ENCODE data around the gene SPSB4.
A peak's percentile ranks its signal among the peaks of the same experiment; 100 is the strongest.
"Not testable (repeated sequence)": the region's sequence is repeated elsewhere in the genome, so short reads cannot be mapped to it uniquely, and the experiment has no call there.

SPSB4 gene

DNA sequence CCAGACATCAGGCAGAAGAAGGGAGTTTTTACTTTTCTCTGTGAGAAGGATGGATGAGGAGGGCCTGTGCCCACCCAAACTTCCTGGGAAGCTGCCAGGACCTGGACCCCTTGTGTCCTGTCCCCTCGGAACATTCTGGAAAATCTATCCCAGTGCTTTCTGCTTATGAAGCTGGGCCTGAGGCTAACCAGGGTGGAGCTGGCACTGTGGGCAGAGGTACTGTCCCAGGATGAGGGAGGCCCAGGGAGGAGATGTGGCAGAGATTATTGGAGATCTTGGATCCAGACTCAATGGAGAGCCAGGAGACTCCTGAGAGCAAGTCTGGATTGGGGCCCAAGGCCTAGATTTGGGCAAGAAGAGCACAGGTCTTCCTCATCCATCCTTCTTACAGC lies 44.4 kb downstream of the SPSB4 start:
- no peak for DNase-seq (ENCODE audit: low read depth in 3 of 3)

GRCh38 chr3:141096164-141096563 lies 45.0 kb downstream of the SPSB4 start:
- no peak for DNase-seq (ENCODE audit: low read depth in 3 of 3)

GRCh38 chr3:141096981-141097380 lies 45.8 kb downstream of the SPSB4 start:
- DNase-seq (ENCODE audit: low read depth in 3 of 3), result no peak

DNA sequence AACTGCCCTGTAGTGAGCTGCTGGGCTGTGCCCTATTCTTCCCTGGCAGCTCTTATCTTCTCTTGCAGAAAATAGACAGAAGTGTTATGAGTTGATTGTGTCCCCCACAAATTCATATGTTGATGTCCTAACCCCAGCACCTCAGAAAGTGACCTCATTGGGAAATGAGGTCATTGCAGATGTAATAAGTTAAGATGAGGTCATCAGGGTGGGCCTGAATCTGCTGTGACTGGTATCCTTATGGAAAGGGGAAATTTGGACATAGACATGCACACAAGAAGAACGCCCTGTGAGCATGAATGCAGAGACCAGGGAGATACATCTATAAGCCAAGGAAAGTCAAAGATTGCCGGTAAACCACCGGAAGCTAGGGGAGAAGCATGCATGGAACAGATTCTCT lies 49.0 kb downstream of the SPSB4 start:
- no peak for DNase-seq (ENCODE audit: low read depth in 3 of 3)

GRCh38 chr3:141100531-141101320 lies 49.6 kb downstream of the SPSB4 start:
- no peak for DNase-seq (ENCODE audit: low read depth in 3 of 3)

GRCh38 chr3:141102372-141102771 lies 51.2 kb downstream of the SPSB4 start:
- DNase-seq (ENCODE audit: low read depth in 3 of 3), result no peak

DNA sequence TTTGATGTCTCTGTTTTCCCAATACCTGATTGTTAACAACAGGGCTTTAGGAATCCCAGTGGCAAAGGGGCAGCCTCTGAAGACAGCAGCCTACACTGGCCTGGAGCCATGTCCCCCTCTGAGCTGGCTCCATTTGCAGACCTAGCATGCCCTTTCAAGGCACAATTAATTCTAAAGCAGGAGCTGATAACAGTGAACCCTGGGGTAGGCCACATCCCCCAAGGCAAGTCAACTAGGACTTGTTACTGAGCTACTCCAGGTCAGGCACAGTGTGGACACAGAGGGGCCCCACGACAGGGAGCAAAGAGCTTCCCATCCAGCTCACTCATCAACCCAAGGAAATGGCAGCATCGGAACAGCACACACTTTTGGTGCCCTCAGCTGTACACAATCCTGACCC lies 51.9 kb downstream of the SPSB4 start:
- DNase-seq (ENCODE audit: low read depth in 3 of 3), result no peak

GRCh38 chr3:141103503-141103902 lies 52.4 kb downstream of the SPSB4 start:
- DNase-seq (ENCODE audit: low read depth in 3 of 3), result no peak

GRCh38 chr3:141104151-141104821 lies 53.1 kb downstream of the SPSB4 start:
- DNase-seq (ENCODE audit: low read depth in 3 of 3), result no peak

GRCh38 chr3:141105828-141106628 lies 54.9 kb downstream of the SPSB4 start:
- DNase-seq (ENCODE audit: low read depth in 3 of 3), result peak; percentile 10 to 63 (median 37)

DNA sequence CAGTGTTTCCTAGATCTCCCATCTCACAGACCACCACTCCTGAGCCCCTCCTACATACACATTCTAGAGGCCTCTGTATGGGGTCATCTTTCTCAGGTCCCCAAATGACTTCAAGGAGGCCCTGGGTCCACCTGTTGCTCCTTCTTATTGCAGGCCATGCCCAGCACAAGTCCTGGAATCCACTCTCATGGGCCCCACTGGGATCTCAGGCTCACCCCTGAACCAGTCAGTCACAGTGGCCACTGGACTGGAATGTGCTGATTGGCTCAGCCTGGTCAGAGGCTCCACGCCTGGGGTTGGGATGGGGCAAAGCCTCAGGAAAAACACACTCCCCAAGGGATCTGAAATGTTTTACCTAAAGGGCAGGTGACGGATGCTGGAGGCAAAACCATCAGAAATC lies 55.7 kb downstream of the SPSB4 start:
- no peak for DNase-seq (ENCODE audit: low read depth in 3 of 3)

DNA sequence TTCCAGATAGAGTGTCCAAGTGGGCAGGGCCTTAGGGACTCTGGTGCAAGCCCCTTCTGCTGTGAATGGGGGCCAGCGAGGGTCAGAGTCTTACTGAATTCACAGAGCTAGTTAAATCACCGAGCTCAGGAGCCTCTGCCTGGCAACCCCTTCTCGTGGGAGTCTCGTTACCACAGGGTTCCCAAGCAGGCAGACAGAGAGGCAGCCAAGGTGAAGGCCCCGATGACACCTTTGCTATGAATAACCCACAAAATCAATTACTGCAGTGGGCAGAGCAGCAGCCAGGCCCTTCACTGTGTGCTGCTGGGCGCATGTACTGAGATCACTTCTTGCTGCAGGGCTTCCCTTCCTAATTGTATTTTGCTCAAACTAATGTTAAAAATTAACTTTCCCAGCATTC lies 56.9 kb downstream of the SPSB4 start:
- DNase-seq (ENCODE audit: low read depth in 3 of 3), result no peak

DNA sequence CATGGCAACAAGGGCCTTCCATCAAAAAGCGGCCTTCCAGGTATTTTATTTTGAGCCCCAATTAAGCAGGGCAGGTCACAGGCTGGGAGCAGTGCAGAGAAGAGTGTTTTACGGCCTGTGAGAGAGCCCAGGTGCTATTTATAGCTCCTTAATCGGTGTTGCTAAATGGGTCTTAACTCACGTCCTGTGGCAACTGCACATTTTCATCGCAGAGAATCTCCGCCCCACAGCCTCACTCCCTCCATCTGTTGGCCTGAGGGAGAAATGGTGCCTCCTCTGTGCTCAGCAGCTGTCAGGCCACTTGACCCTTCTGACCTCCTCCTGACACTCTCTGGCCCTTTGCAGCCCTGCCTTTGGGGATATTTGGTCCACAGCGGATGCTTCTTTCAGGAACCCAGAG lies 58.6 kb downstream of the SPSB4 start:
- no peak for DNase-seq (ENCODE audit: low read depth in 3 of 3)

- DNase-seq (ENCODE audit: low read depth in 3 of 3), result no peak
Measured at GRCh38 chr3:141110322-141110721, 59.2 kb downstream of the SPSB4 start.

GRCh38 chr3:141111364-141112155 lies 60.4 kb downstream of the SPSB4 start:
- no peak for DNase-seq (ENCODE audit: low read depth in 3 of 3)

GRCh38 chr3:141112686-141113297 lies 61.6 kb downstream of the SPSB4 start:
- no peak for DNase-seq (ENCODE audit: low read depth in 3 of 3)

GRCh38 chr3:141113680-141114079 lies 62.5 kb downstream of the SPSB4 start:
- not testable (repeated sequence) for DNase-seq (ENCODE audit: low read depth in 3 of 3)

GRCh38 chr3:141114179-141114745 lies 63.1 kb downstream of the SPSB4 start:
- DNase-seq (ENCODE audit: low read depth in 3 of 3), result no peak

- no peak for DNase-seq (ENCODE audit: low read depth in 3 of 3)
Measured at GRCh38 chr3:141114816-141115460, 63.8 kb downstream of the SPSB4 start.

DNA sequence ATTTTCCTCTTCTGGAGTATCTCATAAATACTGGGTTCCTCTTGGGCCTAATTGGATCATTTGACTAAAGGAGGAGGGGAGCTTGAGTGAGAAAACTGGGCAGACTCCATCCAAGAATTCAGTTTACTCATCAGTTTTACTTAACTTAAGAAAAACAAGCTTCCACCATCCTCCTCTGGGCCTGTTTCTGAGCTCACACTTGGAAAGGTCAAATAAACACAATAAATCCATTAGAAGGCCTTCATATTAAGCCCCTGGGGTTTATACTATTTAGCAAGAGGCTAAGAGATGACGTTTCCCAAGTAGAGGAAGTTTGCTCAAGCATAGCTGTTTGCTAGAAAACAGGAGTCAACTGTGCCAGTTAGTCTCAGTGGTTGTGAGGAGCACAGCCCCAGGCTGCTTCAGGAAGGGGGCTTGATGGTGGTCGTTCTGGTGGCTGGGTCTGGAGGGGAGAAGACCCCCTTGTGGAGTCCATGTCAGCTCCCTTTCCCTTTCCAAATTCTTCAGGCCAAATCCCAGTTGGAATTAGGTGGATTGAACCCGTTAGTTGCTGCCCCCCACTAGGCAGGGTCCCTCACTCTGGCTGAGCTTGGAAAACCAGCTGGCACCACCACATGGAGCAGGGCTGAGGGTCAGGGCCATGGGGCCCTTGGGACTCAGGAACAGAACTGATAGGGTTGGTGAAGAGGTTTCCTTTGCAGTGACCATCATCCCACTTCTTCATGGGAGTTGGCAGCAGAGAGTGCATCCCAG lies 64.8 kb downstream of the SPSB4 start:
- DNase-seq (ENCODE audit: low read depth in 3 of 3), result no peak
